22Rv1 (cell line): ENCODE data around the gene APBA1.

Source experiments
- H3K27ac ChIP-seq: fragments of 450-650 bp; 2 replicates; pipeline ENCODE4 v1.5.1; 2017
- CTCF ChIP-seq: fragments of 450-650 bp; IDR thresholded peaks from 2 replicates; pipeline ENCODE4 v1.5.1; 2017; ENCODE audit warnings: mild to moderate bottlenecking
- ZFX ChIP-seq: fragments of 450-650 bp; IDR thresholded peaks from 2 replicates; pipeline ENCODE4 v1.6.1; 2017; ENCODE audit warnings: antibody characterized with exemption, borderline replicate concordance

The APBA1 gene

DNA sequence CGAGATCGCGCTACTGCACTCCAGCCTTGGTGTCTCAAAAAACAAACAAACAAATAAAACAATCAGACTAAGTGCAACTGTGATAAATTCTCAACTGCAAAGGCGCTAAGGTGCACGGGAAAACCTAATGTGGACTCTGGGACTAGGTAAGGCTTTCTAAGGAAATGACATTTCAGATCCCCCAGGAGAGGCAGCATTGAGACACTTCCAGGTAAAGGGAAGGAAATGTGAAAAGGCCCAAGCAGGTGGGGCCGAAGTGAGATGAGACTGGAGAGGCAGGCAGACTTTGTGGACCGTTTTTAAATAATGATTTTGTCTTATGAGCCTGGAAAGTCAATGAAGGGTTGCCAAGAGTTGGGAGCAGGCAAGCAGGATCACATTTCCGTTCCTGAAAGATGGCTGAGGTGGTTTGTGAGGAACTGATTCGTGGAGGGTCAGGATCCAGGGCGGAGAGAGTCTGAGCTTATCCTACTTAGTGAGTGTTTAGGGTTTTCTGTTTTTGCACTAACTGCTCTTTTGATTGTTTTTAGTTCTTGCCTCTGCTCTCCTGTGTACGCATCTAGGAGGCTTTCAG is 2.0 kb upstream of the APBA1 start:
- TF ChIP-seq CTCF (0 out of 2 replicates have a peak, but pooled peaks have one; percentile 22), ZFX (no peak)
- no peak overlapping the region for H3K27ac ChIP-seq

DNA sequence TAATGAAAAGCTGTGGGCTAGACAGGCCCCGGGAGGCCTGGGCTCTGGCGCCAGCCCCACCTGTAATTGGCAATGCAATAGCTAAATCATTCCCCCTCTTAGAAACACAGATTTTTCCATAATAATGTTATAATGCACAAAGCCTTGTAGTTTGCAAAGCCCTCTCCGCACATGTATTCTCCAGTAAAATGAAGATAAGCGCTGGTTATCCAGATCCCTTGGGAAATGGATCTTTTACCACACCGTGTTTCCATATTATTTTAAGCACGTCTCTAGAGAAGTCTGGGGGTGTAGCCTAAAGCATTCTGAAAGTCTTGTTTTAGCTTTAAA is 1.1 kb upstream of the APBA1 start:
- peak overlapping the region; percentile 40; the same call in 1 of the 2 replicates for H3K27ac ChIP-seq

GRCh38 chr9:69672596-69673310 is 582 bp upstream of the APBA1 start:
- H3K27ac ChIP-seq: peak overlapping the region; percentile 40; the same call in 1 of the 2 replicates
- TF ChIP-seq CTCF: peak; percentile 90
- TF ChIP-seq ZFX: no peak

More for the DNA sequence above, 1.1 kb upstream of the APBA1 start:
- TF ChIP-seq CTCF (no peak), ZFX (no peak)

- TF ChIP-seq CTCF: no peak
- TF ChIP-seq ZFX: no peak
- H3K27ac ChIP-seq: no peak overlapping the region
Measured at GRCh38 chr9:69671311-69671878, 776 bp downstream of the APBA1 start.

GRCh38 chr9:69667306-69667705 is 4.9 kb downstream of the APBA1 start:
- no peak overlapping the region for H3K27ac ChIP-seq
- TF ChIP-seq ZFX: no peak
- no peak for TF ChIP-seq CTCF

GRCh38 chr9:69660304-69660703 is 11.9 kb downstream of the APBA1 start:
- TF ChIP-seq CTCF: no peak
- no peak for TF ChIP-seq ZFX
- no peak overlapping the region for H3K27ac ChIP-seq
